ENCODE data around the gene KIAA1549.

KIAA1549 gene

DNA sequence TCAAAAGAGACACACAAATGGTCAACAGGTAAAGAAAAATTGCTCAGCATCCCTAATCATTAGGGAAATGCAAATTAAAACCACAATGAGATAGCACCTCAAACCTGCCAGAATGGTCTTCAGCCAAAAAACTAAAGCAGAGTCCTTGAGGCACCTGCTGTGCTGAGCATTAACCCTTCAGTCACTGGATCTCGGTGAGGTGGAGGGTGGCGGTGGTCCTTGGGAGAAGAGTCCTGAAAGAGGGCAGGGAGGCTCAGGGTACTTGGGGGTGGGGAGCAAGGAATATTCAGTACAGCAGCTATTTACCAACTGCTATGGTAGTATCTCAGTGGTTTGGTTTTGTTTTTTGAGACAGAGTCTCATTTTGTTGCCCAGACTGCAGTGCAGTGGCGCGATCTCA is 7.1 kb downstream of the KIAA1549 start:
- Histone ChIP-seq H3K4me3 (ENCODE audit: low read length) (peak overlapping the region; percentile 36; the same call in 1 of the 2 replicates), H3K4me1 (ENCODE audit: insufficient read depth, low read length) (peaks cover 36% of the 10 kb centered on the region), H3K36me3 (ENCODE audit: insufficient read depth, low read depth, low read length) (no peaks in the 10 kb centered on the region), H3K27ac (ENCODE audit: low read length) (no peak overlapping the region), H3K27me3 (ENCODE audit: insufficient read depth, low read length) (no peaks in the 10 kb centered on the region), H3K9ac (ENCODE audit: low read depth, low read length) (no peak overlapping the region; the same call in 1 of the 2 replicates), H3K9me3 (ENCODE audit: insufficient read depth, low read depth, low read length) (no peaks in the 10 kb centered on the region)

DNA sequence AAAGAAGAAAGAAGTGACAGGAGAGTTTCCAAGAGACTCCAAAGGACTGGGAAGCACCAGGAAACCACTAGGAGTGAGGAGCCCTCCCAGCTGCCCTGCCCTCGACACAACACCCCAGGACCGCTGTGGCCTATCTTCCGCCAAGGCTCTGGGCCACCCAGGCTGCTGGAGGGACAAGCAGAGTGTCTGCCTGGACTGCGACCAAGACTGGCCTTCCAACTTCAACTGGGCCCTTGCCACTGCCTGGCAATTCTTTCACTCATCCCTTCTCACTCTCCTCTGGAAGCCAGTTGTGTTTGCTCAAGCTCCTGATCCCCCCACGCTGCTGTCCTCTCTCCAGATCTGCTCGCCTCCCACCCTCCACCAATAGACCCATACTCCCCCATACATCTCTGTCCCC is 10.2 kb downstream of the KIAA1549 start:
- Histone ChIP-seq H3K4me1 (ENCODE audit: insufficient read depth, low read length) (peaks cover 29% of the 10 kb centered on the region; the same call in 1 of the 2 replicates), H3K27ac (ENCODE audit: low read length) (no peak overlapping the region), H3K36me3 (ENCODE audit: insufficient read depth, low read depth, low read length) (no peaks in the 10 kb centered on the region), H3K9me3 (ENCODE audit: insufficient read depth, low read depth, low read length) (no peaks in the 10 kb centered on the region), H3K9ac (ENCODE audit: low read depth, low read length) (no peak overlapping the region), H3K27me3 (ENCODE audit: insufficient read depth, low read length) (no peaks in the 10 kb centered on the region), H3K4me3 (ENCODE audit: low read length) (no peak overlapping the region)

DNA sequence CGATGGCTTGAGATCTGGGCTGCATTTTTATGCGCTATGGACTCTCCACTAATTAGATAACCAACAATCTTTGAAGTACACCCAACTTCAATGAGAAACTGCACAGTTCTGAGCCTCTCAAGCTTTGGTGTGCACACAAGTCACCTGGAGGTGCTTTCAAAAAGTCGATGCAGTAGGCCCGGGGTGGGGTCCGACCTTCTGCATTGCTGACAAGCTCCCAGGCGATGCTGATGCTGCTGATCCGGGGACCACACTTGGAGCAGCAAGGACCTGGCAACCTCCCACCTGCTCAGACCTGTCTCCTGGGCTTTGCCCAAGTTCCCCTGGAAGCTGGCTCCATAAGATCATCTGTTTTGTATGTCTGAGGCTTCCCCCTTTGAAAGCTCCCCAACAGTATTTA is 10.7 kb downstream of the KIAA1549 start:
- H3K4me3 ChIP-seq (ENCODE audit: low read length) = no peak overlapping the region
- no peaks in the 10 kb centered on the region for H3K36me3 ChIP-seq (ENCODE audit: insufficient read depth, low read depth, low read length)
- no peaks in the 10 kb centered on the region for H3K27me3 ChIP-seq (ENCODE audit: insufficient read depth, low read length)
- H3K9ac ChIP-seq (ENCODE audit: low read depth, low read length) = no peak overlapping the region
- H3K4me1 ChIP-seq (ENCODE audit: insufficient read depth, low read length) = peaks cover 26% of the 10 kb centered on the region; the same call in 1 of the 2 replicates
- no peak overlapping the region for H3K27ac ChIP-seq (ENCODE audit: low read length)
- H3K9me3 ChIP-seq (ENCODE audit: insufficient read depth, low read depth, low read length) = no peaks in the 10 kb centered on the region

DNA sequence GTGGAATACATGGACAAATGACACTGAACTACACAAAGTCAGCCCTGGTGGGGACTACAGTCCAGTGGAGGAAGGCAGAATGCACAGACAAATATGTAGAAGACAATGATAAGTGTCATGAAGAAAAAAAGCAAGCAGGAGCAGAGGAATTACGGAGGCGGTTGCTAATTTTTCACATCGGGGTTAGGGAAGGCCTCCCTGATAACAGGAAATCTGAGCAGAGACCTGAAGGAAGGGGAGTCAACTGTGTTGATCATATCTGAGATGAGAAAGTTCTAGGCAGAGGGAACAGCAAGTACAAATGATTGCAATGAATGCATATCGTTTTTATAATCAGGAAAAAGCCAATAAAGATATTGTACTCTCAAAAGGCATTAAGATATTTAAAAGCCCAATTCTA is 14.0 kb downstream of the KIAA1549 start:
- Histone ChIP-seq H3K36me3 (ENCODE audit: insufficient read depth, low read depth, low read length) (no peaks in the 10 kb centered on the region), H3K4me3 (ENCODE audit: low read length) (no peak overlapping the region), H3K27ac (ENCODE audit: low read length) (no peak overlapping the region), H3K27me3 (ENCODE audit: insufficient read depth, low read length) (no peaks in the 10 kb centered on the region), H3K9me3 (ENCODE audit: insufficient read depth, low read depth, low read length) (no peaks in the 10 kb centered on the region), H3K4me1 (ENCODE audit: insufficient read depth, low read length) (peaks cover 12% of the 10 kb centered on the region; the same call in 1 of the 2 replicates), H3K9ac (ENCODE audit: low read depth, low read length) (no peak overlapping the region)

DNA sequence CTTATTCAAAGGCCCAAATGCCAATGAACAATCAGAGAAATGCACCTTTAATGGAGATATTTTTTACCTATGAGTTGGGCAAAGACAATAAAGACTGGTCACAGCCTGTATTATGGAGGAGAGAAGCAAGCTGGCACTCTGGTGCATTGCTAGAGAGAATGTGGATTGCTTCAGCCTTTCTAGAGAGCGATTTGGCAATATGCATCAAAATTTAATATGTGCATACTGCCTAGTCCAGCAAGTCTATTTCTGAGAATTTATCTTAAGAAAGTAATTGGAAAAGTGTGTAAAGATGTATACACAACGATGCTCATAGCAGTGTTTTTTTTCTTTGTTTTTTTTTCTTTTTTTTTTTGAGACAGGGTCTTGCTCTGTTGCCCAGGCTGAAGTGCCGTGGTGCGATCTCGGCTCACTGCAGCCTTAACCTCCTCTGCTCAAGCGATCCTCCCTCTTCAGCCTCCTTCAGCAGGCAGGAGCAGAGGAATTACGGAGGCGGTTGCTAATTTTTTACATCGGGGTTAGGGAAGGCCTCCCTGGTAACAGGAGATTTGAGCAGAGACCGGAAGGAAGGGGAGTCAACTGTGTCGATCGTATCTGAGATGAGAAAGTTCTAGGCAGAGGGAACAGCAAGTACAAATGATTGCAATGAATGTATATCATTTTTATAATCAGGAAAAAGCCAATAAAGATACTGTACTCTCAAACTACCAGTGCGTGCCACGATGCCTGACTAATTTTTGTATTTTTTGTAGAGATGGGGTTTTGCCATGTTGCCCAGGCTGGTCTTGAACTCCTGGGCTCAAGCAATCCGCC is 16.4 kb downstream of the KIAA1549 start:
- H3K9ac ChIP-seq (ENCODE audit: low read depth, low read length) = no peak overlapping the region
- H3K4me1 ChIP-seq (ENCODE audit: insufficient read depth, low read length) = peaks cover 17% of the 10 kb centered on the region; the same call in 1 of the 2 replicates
- no peaks in the 10 kb centered on the region for H3K36me3 ChIP-seq (ENCODE audit: insufficient read depth, low read depth, low read length)
- no peak overlapping the region for H3K4me3 ChIP-seq (ENCODE audit: low read length)
- H3K9me3 ChIP-seq (ENCODE audit: insufficient read depth, low read depth, low read length) = no peaks in the 10 kb centered on the region
- no peaks in the 10 kb centered on the region for H3K27me3 ChIP-seq (ENCODE audit: insufficient read depth, low read length)
- no peak overlapping the region for H3K27ac ChIP-seq (ENCODE audit: low read length)

DNA sequence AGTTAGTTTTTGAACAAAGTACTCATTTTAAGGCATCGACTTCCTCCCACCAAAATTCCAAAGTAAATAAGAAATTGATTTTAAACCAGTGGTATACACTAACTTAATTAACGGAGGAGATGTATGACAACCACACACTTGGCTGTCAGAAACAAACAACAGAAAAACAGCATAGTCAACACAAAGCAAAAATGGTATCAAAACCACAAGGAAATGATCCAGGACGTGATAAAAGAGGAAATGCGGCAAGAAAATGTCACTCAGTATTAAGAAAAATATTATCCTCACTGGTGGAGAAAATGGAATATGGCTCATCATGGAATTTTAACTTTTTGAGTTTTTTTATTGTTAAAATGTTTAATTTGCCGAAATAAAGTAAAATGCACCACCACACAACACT is 17.5 kb downstream of the KIAA1549 start:
- no peaks in the 10 kb centered on the region for H3K9me3 ChIP-seq (ENCODE audit: insufficient read depth, low read depth, low read length)
- H3K27me3 ChIP-seq (ENCODE audit: insufficient read depth, low read length) = no peaks in the 10 kb centered on the region
- H3K4me3 ChIP-seq (ENCODE audit: low read length) = no peak overlapping the region
- peaks cover 20% of the 10 kb centered on the region; the same call in 1 of the 2 replicates for H3K4me1 ChIP-seq (ENCODE audit: insufficient read depth, low read length)
- H3K9ac ChIP-seq (ENCODE audit: low read depth, low read length) = no peak overlapping the region
- H3K27ac ChIP-seq (ENCODE audit: low read length) = no peak overlapping the region
- H3K36me3 ChIP-seq (ENCODE audit: insufficient read depth, low read depth, low read length) = no peaks in the 10 kb centered on the region

DNA sequence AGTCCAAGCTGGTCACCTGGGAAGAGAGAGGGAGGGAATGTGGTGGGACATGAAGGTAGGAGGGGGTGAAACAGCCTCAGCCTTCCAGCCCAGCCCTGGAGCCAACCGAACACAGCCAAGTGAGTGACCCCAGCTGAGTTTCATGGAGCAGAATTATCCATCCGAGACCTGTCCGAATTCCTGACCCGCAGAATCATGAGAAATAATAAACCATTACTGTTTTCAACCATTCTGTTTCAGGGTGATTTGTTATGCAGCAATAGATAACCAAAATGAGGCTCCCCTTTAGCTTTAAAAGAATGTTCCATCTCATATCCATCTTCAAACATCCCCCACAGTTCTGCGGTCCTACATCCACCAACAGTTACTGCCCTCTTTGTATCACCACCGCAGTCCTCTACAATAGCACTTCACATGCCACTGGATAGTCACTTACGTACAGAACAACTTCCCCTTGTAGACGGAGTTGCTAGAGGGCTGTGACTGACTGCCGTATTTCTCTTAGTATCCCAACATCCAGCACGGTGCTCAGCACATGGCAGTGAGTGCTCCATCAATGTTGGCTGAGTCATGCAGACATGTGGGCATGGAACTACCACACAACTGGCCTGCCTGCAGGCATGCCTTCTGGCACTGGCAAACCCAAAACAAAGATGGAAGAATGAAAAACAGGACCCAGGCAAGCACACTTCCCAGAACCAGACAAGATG is 18.5 kb downstream of the KIAA1549 start:
- Histone ChIP-seq H3K27me3 (ENCODE audit: insufficient read depth, low read length) (no peaks in the 10 kb centered on the region), H3K9me3 (ENCODE audit: insufficient read depth, low read depth, low read length) (no peaks in the 10 kb centered on the region), H3K36me3 (ENCODE audit: insufficient read depth, low read depth, low read length) (no peaks in the 10 kb centered on the region), H3K9ac (ENCODE audit: low read depth, low read length) (no peak overlapping the region), H3K4me3 (ENCODE audit: low read length) (no peak overlapping the region), H3K4me1 (ENCODE audit: insufficient read depth, low read length) (peaks cover 20% of the 10 kb centered on the region; the same call in 1 of the 2 replicates), H3K27ac (ENCODE audit: low read length) (no peak overlapping the region)

DNA sequence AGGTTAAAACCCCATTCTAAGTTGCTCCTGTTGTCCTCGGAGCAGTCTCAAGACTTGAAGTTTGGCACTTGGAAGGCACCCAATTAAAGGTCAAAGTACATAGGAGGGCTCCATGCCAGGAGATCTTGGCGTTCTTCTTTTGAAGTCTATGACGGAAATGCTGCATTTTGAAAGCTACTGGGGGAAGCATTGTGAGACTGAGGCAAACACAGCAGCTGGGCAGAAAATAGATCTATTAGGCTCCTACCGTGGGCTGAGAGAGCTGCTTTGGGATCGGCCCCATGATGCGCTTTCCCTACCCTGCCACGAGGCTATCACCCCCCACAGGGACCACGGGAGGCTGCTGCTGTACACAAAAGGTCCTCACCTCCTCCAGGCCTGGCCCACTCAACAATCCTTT is 20.0 kb downstream of the KIAA1549 start:
- no peaks in the 10 kb centered on the region for H3K36me3 ChIP-seq (ENCODE audit: insufficient read depth, low read depth, low read length)
- no peaks in the 10 kb centered on the region for H3K9me3 ChIP-seq (ENCODE audit: insufficient read depth, low read depth, low read length)
- H3K27me3 ChIP-seq (ENCODE audit: insufficient read depth, low read length) = no peaks in the 10 kb centered on the region
- peaks cover 20% of the 10 kb centered on the region; the same call in 1 of the 2 replicates for H3K4me1 ChIP-seq (ENCODE audit: insufficient read depth, low read length)
- no peak overlapping the region for H3K9ac ChIP-seq (ENCODE audit: low read depth, low read length)
- H3K4me3 ChIP-seq (ENCODE audit: low read length) = no peak overlapping the region
- H3K27ac ChIP-seq (ENCODE audit: low read length) = no peak overlapping the region

DNA sequence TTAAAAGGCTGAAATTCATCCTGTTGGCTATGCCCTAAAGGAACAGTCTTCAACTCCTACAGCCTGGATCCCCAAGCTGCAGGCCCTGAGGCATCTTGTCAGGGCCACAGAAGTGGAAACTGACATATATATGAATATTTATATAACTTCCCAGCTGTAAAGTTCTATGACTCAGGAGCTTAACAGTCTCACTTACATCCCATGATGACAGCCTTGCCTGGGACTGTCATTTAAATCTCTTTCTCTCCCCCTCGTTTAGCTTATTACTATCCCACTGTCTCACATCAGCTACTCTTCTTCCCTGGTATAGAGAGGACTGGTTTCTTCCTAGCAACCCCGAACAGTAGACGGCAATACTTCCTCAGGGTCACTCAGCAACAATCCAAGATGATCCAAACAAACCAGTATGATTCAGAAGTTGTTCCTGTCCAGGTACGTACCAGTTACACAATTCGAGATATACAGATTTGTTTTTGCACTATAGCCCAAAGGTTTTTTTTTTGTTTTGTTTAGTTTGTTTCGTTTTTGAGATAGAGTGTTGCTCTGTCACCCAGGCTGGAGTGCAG is 22.7 kb downstream of the KIAA1549 start:
- Histone ChIP-seq H3K27me3 (ENCODE audit: insufficient read depth, low read length) (no peaks in the 10 kb centered on the region), H3K4me1 (ENCODE audit: insufficient read depth, low read length) (peaks cover 28% of the 10 kb centered on the region; the same call in 1 of the 2 replicates), H3K4me3 (ENCODE audit: low read length) (no peak overlapping the region), H3K36me3 (ENCODE audit: insufficient read depth, low read depth, low read length) (no peaks in the 10 kb centered on the region), H3K27ac (ENCODE audit: low read length) (no peak overlapping the region), H3K9ac (ENCODE audit: low read depth, low read length) (no peak overlapping the region), H3K9me3 (ENCODE audit: insufficient read depth, low read depth, low read length) (no peaks in the 10 kb centered on the region)

DNA sequence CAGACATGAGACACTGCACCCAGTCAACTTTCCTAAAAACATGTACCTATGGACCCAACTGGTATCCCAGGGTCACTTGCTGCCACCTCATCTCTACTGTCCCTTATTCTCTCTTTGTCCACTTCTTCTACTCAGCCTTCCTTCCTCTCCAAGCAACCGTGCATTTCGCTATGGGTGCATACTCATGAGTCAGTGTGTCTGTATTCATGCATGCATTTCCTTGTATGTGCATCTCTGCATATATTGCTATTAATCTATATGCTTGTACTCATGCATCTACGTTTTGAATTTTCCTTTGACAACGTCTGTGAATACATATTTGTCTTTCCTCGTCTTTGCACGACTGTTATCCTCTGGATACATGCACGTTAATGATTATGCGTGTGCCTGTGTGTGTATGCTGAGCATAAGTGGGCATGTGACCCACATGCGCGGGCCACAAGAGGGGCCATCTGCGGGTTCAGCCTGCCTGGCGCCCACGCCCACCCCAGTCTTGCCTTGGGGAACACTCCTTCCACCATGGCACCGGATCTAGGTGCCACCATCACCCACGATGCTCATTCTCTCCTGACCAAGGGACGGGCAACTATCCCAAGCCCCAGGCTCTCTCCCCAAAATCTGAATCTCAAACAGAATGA is 23.3 kb downstream of the KIAA1549 start:
- Histone ChIP-seq H3K4me3 (ENCODE audit: low read length) (no peak overlapping the region), H3K27ac (ENCODE audit: low read length) (no peak overlapping the region), H3K9ac (ENCODE audit: low read depth, low read length) (no peak overlapping the region), H3K36me3 (ENCODE audit: insufficient read depth, low read depth, low read length) (no peaks in the 10 kb centered on the region), H3K4me1 (ENCODE audit: insufficient read depth, low read length) (peaks cover 23% of the 10 kb centered on the region; the same call in 1 of the 2 replicates), H3K27me3 (ENCODE audit: insufficient read depth, low read length) (no peaks in the 10 kb centered on the region), H3K9me3 (ENCODE audit: insufficient read depth, low read depth, low read length) (no peaks in the 10 kb centered on the region)

DNA sequence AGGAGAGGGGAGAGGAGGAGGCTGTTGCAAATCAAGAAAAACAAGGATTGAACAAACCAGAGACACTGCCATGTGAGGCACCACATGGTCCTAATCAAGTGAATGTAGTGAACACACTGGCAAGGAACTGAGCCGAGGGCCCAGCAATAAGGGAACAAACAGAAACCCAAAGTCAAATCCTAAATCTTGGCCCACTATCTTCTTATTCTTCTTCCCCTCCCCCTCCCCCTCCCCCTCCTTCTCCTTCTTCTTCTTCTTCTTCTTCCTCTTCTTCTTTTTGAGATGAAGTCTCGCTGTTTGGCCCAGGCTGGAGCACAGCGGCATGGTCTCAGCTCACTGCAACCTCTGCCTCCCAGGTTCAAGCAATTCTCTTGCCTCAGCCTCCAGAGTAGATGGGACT is 24.0 kb downstream of the KIAA1549 start:
- no peak overlapping the region for H3K4me3 ChIP-seq (ENCODE audit: low read length)
- peaks cover 19% of the 10 kb centered on the region; the same call in 1 of the 2 replicates for H3K4me1 ChIP-seq (ENCODE audit: insufficient read depth, low read length)
- no peak overlapping the region for H3K9ac ChIP-seq (ENCODE audit: low read depth, low read length)
- no peaks in the 10 kb centered on the region for H3K9me3 ChIP-seq (ENCODE audit: insufficient read depth, low read depth, low read length)
- H3K27ac ChIP-seq (ENCODE audit: low read length) = no peak overlapping the region
- H3K27me3 ChIP-seq (ENCODE audit: insufficient read depth, low read length) = no peaks in the 10 kb centered on the region
- H3K36me3 ChIP-seq (ENCODE audit: insufficient read depth, low read depth, low read length) = no peaks in the 10 kb centered on the region
